Measurements from ENCODE around the gene FOXG1. TPM values are rescaled to one million over a fixed set of nuclear protein-coding genes. Genes with fewer than 3 reads are reported as not detected.

FOXG1 gene
- total RNA-seq, 6 experiments from 2014 or later: not detected

GRCh38 chr14:28769276-28769880 is 2.8 kb downstream of the FOXG1 start:
- no peak overlapping the region for H3K4me3 ChIP-seq
- H3K9me3 ChIP-seq: no peaks in the 10 kb centered on the region
- ATAC-seq: no peak
- no peaks in the 10 kb centered on the region for H3K36me3 ChIP-seq
- TF ChIP-seq POLR2A (IDR thresholded peaks at IDR 0.05): no peak
- TF ChIP-seq CTCF (IDR thresholded peaks at IDR 0.05): no peak
- intact Hi-C loops (cut with DNase I): no loop called here
- peaks cover 0 to 10% (median 0%) of the 10 kb centered on the region in 4 donors for H3K4me1 ChIP-seq
- no peak for DNase-seq
- 16% methylated on average over 4 of the region's 4 CpGs for WGBS (ENCODE audit: insufficient coverage, low coverage, low lambda C conversion rate, missing lambda C conversion rate)
- H3K27ac ChIP-seq: no peak overlapping the region
- peaks cover 15 to 58% of the 10 kb centered on the region in 2 donors for H3K27me3 ChIP-seq

GRCh38 chr14:28770061-28770460 is 3.5 kb downstream of the FOXG1 start:
- Histone ChIP-seq H3K27me3 (peaks cover 10 to 55% of the 10 kb centered on the region in 2 donors), H3K4me3 (no peak overlapping the region), H3K27ac (no peak overlapping the region), H3K9me3 (no peaks in the 10 kb centered on the region), H3K4me1 (peaks cover 0 to 10% (median 0%) of the 10 kb centered on the region in 4 donors), H3K36me3 (no peaks in the 10 kb centered on the region)
- DNase-seq: no peak
- 14% methylated on average over 1 of the region's 1 CpG for WGBS (ENCODE audit: insufficient coverage, low coverage, low lambda C conversion rate, missing lambda C conversion rate)
- intact Hi-C loops (cut with DNase I): no loop called here
- ATAC-seq: no peak
- TF ChIP-seq CTCF (IDR thresholded peaks at IDR 0.05) (no peak), POLR2A (IDR thresholded peaks at IDR 0.05) (no peak)

- DNase-seq (no peak), ATAC-seq (no peak)
- Histone ChIP-seq H3K36me3 (no peaks in the 10 kb centered on the region), H3K9me3 (no peaks in the 10 kb centered on the region), H3K27ac (no peak overlapping the region), H3K4me3 (no peak overlapping the region), H3K4me1 (peaks cover 0 to 7% (median 0%) of the 10 kb centered on the region in 4 donors), H3K27me3 (peaks cover 5 to 52% of the 10 kb centered on the region in 2 donors)
- no peak for TF ChIP-seq POLR2A (IDR thresholded peaks at IDR 0.05)
- no peak for TF ChIP-seq CTCF (IDR thresholded peaks at IDR 0.05)
- intact Hi-C loops (cut with DNase I): no loop called here
Measured at GRCh38 chr14:28770630-28771029, 4.0 kb downstream of the FOXG1 start.

- peaks cover 3 to 49% of the 10 kb centered on the region in 2 donors for H3K27me3 ChIP-seq
- no peak for DNase-seq
- ATAC-seq: no peak
Measured at GRCh38 chr14:28771168-28771567, 4.6 kb downstream of the FOXG1 start.

More at GRCh38 chr14:28771168-28771567, 4.6 kb downstream of the FOXG1 start:
- Histone ChIP-seq H3K9me3 (no peaks in the 10 kb centered on the region), H3K4me3 (no peak overlapping the region), H3K4me1 (peaks cover 0 to 6% (median 0%) of the 10 kb centered on the region in 4 donors), H3K27ac (no peak overlapping the region), H3K36me3 (no peaks in the 10 kb centered on the region)
- WGBS (ENCODE audit: insufficient coverage, low coverage, low lambda C conversion rate, missing lambda C conversion rate): 0% methylated on average over 1 of the region's 1 CpG
- intact Hi-C loops (cut with DNase I): no loop called here
- TF ChIP-seq POLR2A (IDR thresholded peaks at IDR 0.05) (no peak), CTCF (IDR thresholded peaks at IDR 0.05) (no peak)
